GM12874 (cell line): ENCODE measurements around the gene GBE1.

ENCODE experiments used
- TF ChIP-seq, protein P1 (sequence below): IDR thresholded peaks from 2 replicates; pipeline ENCODE4 v1.5.1; 2011; ENCODE audit warnings: low read depth, mild to moderate bottlenecking, control low read depth, low read length, moderate library complexity; ENCODE audit not compliant: insufficient read depth

GBE1 gene

DNA sequence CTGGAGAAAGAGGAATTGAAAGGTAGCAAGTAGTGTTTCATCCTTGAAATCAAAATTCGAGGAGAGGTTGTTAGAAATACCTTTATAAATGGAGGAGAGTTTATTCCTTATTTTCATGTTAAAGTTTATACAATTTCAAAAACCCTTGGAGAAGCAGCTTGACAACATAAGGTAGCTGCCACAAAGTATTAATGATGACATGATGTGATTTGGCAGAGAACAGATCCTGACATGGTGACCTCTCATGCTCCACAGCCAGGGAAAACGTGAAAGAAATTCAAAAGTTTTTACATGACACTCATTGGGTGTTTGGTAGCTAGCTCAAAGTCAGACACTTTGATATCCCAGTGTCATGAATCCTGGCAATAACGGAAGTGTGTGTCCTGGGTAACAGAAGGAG lies 320.8 kb downstream of the GBE1 start:
- TF ChIP-seq, protein P1, sequence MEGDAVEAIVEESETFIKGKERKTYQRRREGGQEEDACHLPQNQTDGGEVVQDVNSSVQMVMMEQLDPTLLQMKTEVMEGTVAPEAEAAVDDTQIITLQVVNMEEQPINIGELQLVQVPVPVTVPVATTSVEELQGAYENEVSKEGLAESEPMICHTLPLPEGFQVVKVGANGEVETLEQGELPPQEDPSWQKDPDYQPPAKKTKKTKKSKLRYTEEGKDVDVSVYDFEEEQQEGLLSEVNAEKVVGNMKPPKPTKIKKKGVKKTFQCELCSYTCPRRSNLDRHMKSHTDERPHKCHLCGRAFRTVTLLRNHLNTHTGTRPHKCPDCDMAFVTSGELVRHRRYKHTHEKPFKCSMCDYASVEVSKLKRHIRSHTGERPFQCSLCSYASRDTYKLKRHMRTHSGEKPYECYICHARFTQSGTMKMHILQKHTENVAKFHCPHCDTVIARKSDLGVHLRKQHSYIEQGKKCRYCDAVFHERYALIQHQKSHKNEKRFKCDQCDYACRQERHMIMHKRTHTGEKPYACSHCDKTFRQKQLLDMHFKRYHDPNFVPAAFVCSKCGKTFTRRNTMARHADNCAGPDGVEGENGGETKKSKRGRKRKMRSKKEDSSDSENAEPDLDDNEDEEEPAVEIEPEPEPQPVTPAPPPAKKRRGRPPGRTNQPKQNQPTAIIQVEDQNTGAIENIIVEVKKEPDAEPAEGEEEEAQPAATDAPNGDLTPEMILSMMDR: no peak
